Measurements from ENCODE around the gene IKZF4.

Gene IKZF4

DNA sequence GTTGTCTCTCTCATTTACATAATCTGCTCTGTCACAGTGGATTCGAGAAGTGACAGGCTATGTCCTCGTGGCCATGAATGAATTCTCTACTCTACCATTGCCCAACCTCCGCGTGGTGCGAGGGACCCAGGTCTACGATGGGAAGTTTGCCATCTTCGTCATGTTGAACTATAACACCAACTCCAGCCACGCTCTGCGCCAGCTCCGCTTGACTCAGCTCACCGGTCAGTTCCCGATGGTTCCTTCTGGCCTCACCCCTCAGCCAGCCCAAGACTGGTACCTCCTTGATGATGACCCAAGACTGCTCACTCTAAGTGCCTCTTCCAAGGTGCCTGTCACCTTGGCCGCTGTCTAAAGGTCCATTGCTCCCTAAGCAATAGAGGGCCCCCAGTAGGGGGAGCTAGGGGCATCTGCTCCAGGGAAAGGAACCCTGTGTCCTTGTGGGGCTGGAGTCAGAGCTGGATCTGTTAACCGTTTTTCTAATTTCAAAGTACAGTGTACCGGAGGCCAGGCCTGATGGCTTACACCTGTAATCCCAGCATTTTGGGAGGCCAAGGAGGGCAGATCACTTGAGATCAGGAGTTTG is 64.2 kb downstream of the IKZF4 start:
- no peak for DNase-seq

DNA sequence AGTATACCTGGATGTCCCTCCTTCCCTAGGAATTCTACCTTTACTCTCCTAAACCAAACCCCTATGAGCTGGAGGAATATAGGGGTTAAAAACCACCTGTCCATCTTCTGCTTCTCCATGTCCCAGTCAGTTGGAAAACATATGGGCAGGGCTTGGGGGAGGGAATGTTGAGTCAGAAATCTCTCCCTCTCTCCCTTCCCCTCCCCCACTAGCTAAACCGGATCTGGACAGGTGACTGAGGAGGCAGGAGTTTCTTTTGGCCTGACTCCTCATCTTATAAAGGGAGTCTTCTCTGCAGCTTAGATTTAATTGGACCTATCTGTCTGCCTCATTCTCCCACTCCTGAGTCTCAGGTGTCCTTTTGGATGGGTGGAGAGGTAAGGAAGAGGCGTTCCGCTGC is 65.3 kb downstream of the IKZF4 start:
- no peak for DNase-seq

DNA sequence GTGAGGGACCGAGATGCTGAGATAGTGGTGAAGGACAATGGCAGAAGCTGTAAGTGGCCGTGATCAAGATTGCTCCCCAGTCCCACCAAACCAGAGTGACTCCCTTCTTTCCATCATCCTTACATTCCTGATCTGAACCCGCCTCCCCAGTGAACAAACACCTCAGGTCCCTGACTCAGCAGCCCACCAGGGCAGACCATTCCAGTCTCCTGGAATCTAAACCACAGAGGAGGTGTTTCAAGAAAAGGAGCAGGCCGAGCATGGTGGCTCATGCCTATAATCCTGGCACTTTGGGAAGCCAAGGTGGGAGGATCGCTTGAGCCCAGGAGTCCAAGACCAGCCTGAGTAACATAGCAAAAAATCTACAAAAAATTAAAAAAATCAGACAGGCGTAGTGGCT is 65.8 kb downstream of the IKZF4 start:
- no peak for DNase-seq

DNA sequence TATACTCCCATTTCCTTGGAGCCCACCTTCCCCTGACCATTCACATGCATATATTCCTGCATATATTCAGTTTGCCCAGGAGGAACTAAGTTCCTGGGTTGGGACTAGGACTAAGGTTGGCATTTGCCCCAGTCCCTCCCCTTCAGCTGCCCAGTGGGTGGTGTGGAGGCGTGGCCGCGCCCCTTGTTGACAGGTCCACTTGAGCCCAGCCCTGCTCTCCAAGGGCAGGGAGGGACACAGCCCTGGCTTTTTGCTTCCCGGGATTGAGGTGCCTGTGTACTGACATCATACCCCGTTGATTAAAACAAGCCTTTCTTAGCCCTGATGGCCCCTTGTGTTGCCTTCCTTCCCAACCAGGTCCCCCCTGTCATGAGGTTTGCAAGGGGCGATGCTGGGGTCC is 66.4 kb downstream of the IKZF4 start:
- no peak for DNase-seq

All from NCI-H1048 (cell line).